MCF 10A (cell line): ENCODE measurements around the gene WFDC10A. TPM values are rescaled to one million over a fixed set of nuclear protein-coding genes. Genes with fewer than 3 reads are reported as not detected.

Experiments
- BruUV-seq: library from RNA; stranded (reverse); fragments of 400-500 nt; replicated peaks from 2 replicates; lab custom pipeline; 2021; lab: Mats Ljungman, UMichigan
- CTCF ChIA-PET: fragments of 300-600 bp; sonication (Branson Sonifier 250); formaldehyde crosslinking; extraction: SDS; loops from one replicate; lab custom pipeline; 2021; ENCODE audit warnings: antibody characterized with exemption, inconsistent platforms; lab: Yijun Ruan, JAX
- POLR2A ChIA-PET: fragments of 300-600, 350-650 bp; sonication (Branson Sonifier 250); formaldehyde crosslinking; extraction: SDS; loops from one replicate; lab custom pipeline; 2020; ENCODE audit warnings: antibody characterized with exemption, inconsistent platforms; lab: Yijun Ruan, JAX
- DNase-seq: peaks from one replicate; pipeline ENCODE4 v3.0.0-alpha.2; 2018; ENCODE audit not compliant: unreplicated experiment
- H3K27ac Mint-ChIP-seq: one replicate; pipeline ENCODE4 v1.8.0; 2022; ENCODE audit warnings: mild to moderate bottlenecking, low read depth, mixed read lengths; ENCODE audit not compliant: unreplicated experiment
- H3K27me3 Mint-ChIP-seq: one replicate; pipeline ENCODE4 v1.8.0; 2022; ENCODE audit warnings: mixed read lengths; ENCODE audit not compliant: insufficient read depth, unreplicated experiment
- H3K36me3 Mint-ChIP-seq: one replicate; pipeline ENCODE4 v1.8.0; 2022; ENCODE audit warnings: mild to moderate bottlenecking, moderate library complexity, mixed read lengths; ENCODE audit not compliant: insufficient read depth, unreplicated experiment
- H3K4me1 Mint-ChIP-seq: one replicate; pipeline ENCODE4 v1.8.0; 2022; ENCODE audit warnings: mixed read lengths; ENCODE audit not compliant: insufficient read depth, unreplicated experiment
- H3K4me3 Mint-ChIP-seq: one replicate; pipeline ENCODE4 v1.8.0; 2022; ENCODE audit warnings: mild to moderate bottlenecking, moderate library complexity, mixed read lengths; ENCODE audit not compliant: unreplicated experiment
- H3K9me3 Mint-ChIP-seq: one replicate; pipeline ENCODE4 v1.8.0; 2022; ENCODE audit warnings: mixed read lengths; ENCODE audit not compliant: unreplicated experiment
- intact Hi-C: fragments of 100-400 bp; cut with micrococcal nuclease; formaldehyde crosslinking; loops from 2 replicates; pipeline ENCODE4 v1.14.1; 2022
- total RNA-seq: library from RNA; stranded (reverse); gene quantifications from 2 replicates; pipeline ENCODE4 v1.2.3, GENCODE V29; 2022
- TF ChIP-seq, protein P1 (sequence below): fragments of 200-600 bp; IDR thresholded peaks from one replicate; pipeline ENCODE4 v1.8.0; 2022; ENCODE audit warnings: antibody characterized with exemption, mild to moderate bottlenecking; ENCODE audit not compliant: unreplicated experiment

Gene WFDC10A
- total RNA-seq, 1 experiment from 2014 or later = not detected

DNA sequence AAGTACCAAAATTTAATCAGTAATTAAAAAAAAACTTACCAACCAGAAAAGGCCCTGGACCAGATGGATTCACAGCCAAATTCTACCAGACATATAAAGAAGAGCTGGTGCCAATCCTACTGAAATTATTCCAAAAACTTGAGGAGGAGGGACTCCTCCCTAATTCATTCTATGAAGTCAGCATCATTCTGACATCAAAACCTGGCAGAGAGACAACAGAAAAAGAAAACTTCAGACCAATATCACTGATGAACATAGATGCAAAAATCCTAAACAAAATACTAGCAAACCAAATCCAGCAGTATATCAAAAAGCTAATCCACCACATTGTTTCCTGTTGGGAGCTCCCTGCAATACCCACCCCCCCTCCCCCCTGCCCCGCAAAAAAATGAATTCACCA lies 40.6 kb downstream of the WFDC10A start, which contains the start of gene WFDC11:
WFDC11 (minus strand) TSS at position 101 of the 400 bp plus-strand sequence. CDS start 19,639 bp downstream, outside the sequence.
- peaks cover 9% of the 10 kb centered on the region for H3K9me3 Mint-ChIP-seq
- peaks cover 48% of the 10 kb centered on the region for H3K27me3 Mint-ChIP-seq
- BruUV-seq = no TSS peak
- no peak within 1 kb of the TSS for H3K27ac Mint-ChIP-seq
- CTCF ChIA-PET = no interaction called here
- no peak for DNase-seq
- intact Hi-C loops = no loop called here
- POLR2A ChIA-PET = interaction anchor here (0.7 kb wide), 1 partner anchor 16 kb away, joined by 3 read pairs; no protein-coding TSS in a partner anchor
- H3K4me1 Mint-ChIP-seq = no peaks in the 10 kb centered on the region
- H3K4me3 Mint-ChIP-seq = no peak within 1 kb of the TSS
- no peaks in the 10 kb centered on the region for H3K36me3 Mint-ChIP-seq
- TF ChIP-seq, protein P1, sequence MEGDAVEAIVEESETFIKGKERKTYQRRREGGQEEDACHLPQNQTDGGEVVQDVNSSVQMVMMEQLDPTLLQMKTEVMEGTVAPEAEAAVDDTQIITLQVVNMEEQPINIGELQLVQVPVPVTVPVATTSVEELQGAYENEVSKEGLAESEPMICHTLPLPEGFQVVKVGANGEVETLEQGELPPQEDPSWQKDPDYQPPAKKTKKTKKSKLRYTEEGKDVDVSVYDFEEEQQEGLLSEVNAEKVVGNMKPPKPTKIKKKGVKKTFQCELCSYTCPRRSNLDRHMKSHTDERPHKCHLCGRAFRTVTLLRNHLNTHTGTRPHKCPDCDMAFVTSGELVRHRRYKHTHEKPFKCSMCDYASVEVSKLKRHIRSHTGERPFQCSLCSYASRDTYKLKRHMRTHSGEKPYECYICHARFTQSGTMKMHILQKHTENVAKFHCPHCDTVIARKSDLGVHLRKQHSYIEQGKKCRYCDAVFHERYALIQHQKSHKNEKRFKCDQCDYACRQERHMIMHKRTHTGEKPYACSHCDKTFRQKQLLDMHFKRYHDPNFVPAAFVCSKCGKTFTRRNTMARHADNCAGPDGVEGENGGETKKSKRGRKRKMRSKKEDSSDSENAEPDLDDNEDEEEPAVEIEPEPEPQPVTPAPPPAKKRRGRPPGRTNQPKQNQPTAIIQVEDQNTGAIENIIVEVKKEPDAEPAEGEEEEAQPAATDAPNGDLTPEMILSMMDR = no peak

DNA sequence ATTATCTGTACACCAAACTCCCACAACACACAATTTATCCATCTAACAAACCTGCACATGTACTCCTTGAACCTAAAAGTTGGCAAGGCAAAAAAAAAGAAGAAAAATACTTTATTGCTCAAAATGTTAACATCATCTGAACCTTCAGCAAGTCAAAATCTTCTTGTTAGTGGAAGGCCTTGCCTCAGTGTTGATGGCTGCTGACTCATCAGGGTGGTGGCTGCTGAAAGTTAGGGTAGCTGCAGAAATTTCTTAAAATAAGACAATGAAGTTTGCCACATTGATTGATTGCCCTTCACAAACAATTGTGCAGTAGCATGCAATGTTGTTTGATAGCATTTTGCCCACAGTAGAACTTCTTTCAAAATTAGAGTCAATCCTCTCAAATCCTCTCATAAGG lies 43.2 kb downstream of the WFDC10A start:
- TF ChIP-seq, protein P1 = no peak
- DNase-seq = no peak
- peaks cover 9% of the 10 kb centered on the region for H3K9me3 Mint-ChIP-seq
- no peak overlapping the region for H3K4me3 Mint-ChIP-seq
- intact Hi-C loops = no loop called here
- no peaks in the 10 kb centered on the region for H3K36me3 Mint-ChIP-seq
- ChIA-PET POLR2A (no interaction called here), CTCF (interaction anchor here (0.6 to 0.7 kb wide), 2 partner anchors 165 to 353 kb away, joined by 3 read pairs; no protein-coding TSS in a partner anchor)
- H3K27ac Mint-ChIP-seq = no peak overlapping the region
- no TSS peak for BruUV-seq
- no peaks in the 10 kb centered on the region for H3K4me1 Mint-ChIP-seq
- peaks cover 50% of the 10 kb centered on the region for H3K27me3 Mint-ChIP-seq

DNA sequence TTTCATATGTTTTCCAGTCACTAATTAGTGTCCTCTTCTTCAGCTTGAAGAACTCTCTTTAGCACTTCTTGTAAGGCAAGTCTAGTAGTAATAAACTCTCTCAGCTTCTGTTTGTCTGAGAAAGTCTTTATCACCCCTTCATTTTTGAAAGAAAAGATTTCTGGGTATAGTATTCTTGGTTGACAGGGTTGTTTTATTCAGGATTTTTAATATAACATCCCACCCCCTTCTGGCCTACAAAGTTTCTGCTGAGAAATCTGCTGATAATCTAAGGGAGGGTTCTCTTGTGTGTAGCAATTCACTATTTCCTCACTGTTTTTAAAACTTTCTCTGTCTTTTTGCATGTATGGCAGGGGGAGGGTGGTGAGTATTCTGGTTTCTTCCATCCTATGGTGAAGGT lies 50.1 kb downstream of the WFDC10A start:
- intact Hi-C loops = no loop called here
- no peak overlapping the region for H3K27ac Mint-ChIP-seq
- H3K36me3 Mint-ChIP-seq = no peaks in the 10 kb centered on the region
- ChIA-PET CTCF (interaction anchor here (0.7 to 1.6 kb wide), 2 partner anchors 126 to 306 kb away, joined by 3 read pairs; no protein-coding TSS in a partner anchor), POLR2A (no interaction called here)
- peaks cover 51% of the 10 kb centered on the region for H3K27me3 Mint-ChIP-seq
- no peaks in the 10 kb centered on the region for H3K4me1 Mint-ChIP-seq
- BruUV-seq = no TSS peak
- no peak for DNase-seq
- TF ChIP-seq, protein P1 = no peak
- H3K9me3 Mint-ChIP-seq = no peaks in the 10 kb centered on the region
- no peak overlapping the region for H3K4me3 Mint-ChIP-seq

Other genes starting within 250 kb of the WFDC10A start
- 9.1 and 13.0 TPM in 2 replicates for gene DBNDD2, start 221.4 kb upstream of the WFDC10A start, total RNA-seq
- 79.4 and 84.3 TPM in 2 replicates for gene PIGT, start 213.6 kb upstream of the WFDC10A start, total RNA-seq
- not detected in 2 replicates for gene WFDC2, start 160.0 kb upstream of the WFDC10A start, total RNA-seq
- gene SPINT3, start 114.1 kb upstream of the WFDC10A start, total RNA-seq = not detected in 2 replicates
- not detected in 2 replicates for gene WFDC6, start 90.3 kb upstream of the WFDC10A start, total RNA-seq
- gene EPPIN, start 82.3 kb upstream of the WFDC10A start, total RNA-seq = not detected in 2 replicates
- gene WFDC8, start 50.5 kb upstream of the WFDC10A start, total RNA-seq = not detected in 2 replicates
- gene WFDC9, start 1.5 kb downstream of the WFDC10A start, total RNA-seq = not detected in 2 replicates
- not detected in 2 replicates for gene WFDC11, start 40.5 kb downstream of the WFDC10A start, total RNA-seq
- not detected in 2 replicates for gene WFDC13, start 72.3 kb downstream of the WFDC10A start, total RNA-seq
- not detected in 2 replicates for gene WFDC10B, start 75.3 kb downstream of the WFDC10A start, total RNA-seq
- gene SPINT4, start 92.6 kb downstream of the WFDC10A start, total RNA-seq = not detected in 2 replicates
- 0.91 TPM in 1 of 2 replicates, not detected in the other for gene WFDC3, start 162.1 kb downstream of the WFDC10A start, total RNA-seq
- 41.6 and 51.6 TPM in 2 replicates for gene DNTTIP1, start 162.2 kb downstream of the WFDC10A start, total RNA-seq
- gene UBE2C, start 182.9 kb downstream of the WFDC10A start, total RNA-seq = 98.4 and 107 TPM in 2 replicates
- 0.79 TPM in 1 of 2 replicates, not detected in the other for gene TNNC2, start 197.6 kb downstream of the WFDC10A start, total RNA-seq
- 8.5 and 13.9 TPM in 2 replicates for gene SNX21, start 204.1 kb downstream of the WFDC10A start, total RNA-seq
- 19.5 and 20.1 TPM in 2 replicates for gene ACOT8, start 227.7 kb downstream of the WFDC10A start, total RNA-seq
- 1.4 and 2.4 TPM in 2 replicates for gene ZSWIM3, start 227.9 kb downstream of the WFDC10A start, total RNA-seq